ENCODE data around the gene C3orf20. TPM values are rescaled to one million over a fixed set of nuclear protein-coding genes. Genes with fewer than 3 reads are reported as not detected.

C3orf20 gene
- total RNA-seq, 1 experiment from 2014 or later: not detected

DNA sequence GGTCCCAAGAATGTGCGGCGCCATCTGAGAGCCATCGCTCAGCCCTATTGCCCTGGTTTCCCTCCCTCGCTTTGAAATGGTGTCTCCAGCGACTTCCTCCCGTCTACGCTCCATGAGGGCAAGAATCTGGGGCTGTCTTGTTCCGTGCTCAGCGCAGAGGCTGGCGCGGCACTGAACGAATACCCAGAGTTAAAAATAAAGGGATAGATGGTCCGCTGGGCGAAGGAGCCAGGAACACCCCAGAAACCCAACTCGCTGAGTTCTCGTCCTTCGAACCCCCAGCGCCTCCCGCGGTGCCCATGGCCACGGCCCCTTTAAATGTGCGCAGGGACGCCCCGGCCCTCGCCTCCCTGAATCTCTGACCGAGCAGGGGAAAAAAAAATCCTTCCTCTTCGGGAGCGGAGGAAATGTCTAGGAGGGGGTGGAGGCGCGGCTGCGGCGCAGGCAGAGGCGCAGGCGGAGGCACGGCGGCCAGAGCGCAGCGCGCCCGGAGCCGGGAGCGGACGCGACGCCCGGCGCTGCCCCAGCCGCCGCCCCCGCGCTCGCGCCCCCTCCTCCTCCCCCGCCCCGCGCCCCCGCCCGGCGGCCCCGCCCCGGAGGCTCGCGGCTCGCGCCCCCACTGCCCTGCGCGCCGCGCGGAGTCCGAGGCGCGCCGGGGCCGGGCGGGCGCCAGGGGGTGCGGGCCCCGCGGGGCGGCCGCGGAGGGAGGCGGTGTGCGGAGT, 135.3 kb downstream of the C3orf20 start:
- DNase-seq (ENCODE audit: low spot score) (peak; percentile 36), ATAC-seq (peak; percentile 50)
- peaks cover 51% of the 10 kb centered on the region for H3K27me3 Mint-ChIP-seq (ENCODE audit: low read depth)
- no peak for TF ChIP-seq SP1 (CRISPR knock-in tag; conservative IDR thresholded peaks at IDR 0.05)
- TF ChIP-seq, protein P1, sequence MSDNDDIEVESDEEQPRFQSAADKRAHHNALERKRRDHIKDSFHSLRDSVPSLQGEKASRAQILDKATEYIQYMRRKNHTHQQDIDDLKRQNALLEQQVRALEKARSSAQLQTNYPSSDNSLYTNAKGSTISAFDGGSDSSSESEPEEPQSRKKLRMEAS (CRISPR knock-in tag; IDR thresholded peaks at IDR 0.05): peak; percentile 49; the same call in 1 of the 2 replicates
- POLR2A ChIA-PET: no interaction called here
- no peaks in the 10 kb centered on the region for H3K36me3 Mint-ChIP-seq
- peaks cover 39% of the 10 kb centered on the region for H3K4me1 Mint-ChIP-seq
- H3K4me3 Mint-ChIP-seq: peak overlapping the region; percentile 80
- no peak overlapping the region for H3K27ac Mint-ChIP-seq
- H3K9me3 Mint-ChIP-seq: no peaks in the 10 kb centered on the region
- CTCF ChIA-PET: interaction anchor here (0.8 to 1.3 kb wide), 4 partner anchors 26 to 116 kb away, joined by 3 to 4 read pairs (median 3); no protein-coding TSS in a partner anchor

GRCh38 chr3:14810801-14811661, 136.1 kb downstream of the C3orf20 start:
- DNase-seq (ENCODE audit: low spot score) (peak; percentile 38), ATAC-seq (peak; percentile 56)
- Mint-ChIP-seq H3K9me3 (no peaks in the 10 kb centered on the region), H3K27ac (no peak overlapping the region), H3K27me3 (ENCODE audit: low read depth) (peaks cover 51% of the 10 kb centered on the region), H3K4me3 (peak overlapping the region; percentile 93), H3K4me1 (peaks cover 39% of the 10 kb centered on the region), H3K36me3 (no peaks in the 10 kb centered on the region)
- ChIA-PET CTCF (interaction anchor here (0.6 to 1.5 kb wide), 13 partner anchors 12 to 115 kb away, joined by 3 to 5 read pairs (median 3); no protein-coding TSS in a partner anchor), POLR2A (interaction anchor here (0.6 to 1.0 kb wide), 2 partner anchors 67 to 110 kb away, joined by 3 read pairs; no protein-coding TSS in a partner anchor)
- no peak for TF ChIP-seq TEAD1 (CRISPR knock-in tag; IDR thresholded peaks at IDR 0.05)
- TF ChIP-seq NFYB (CRISPR knock-in tag; conservative IDR thresholded peaks at IDR 0.05; ENCODE audit: low read depth): no peak
- no peak for TF ChIP-seq IRF2 (CRISPR knock-in tag; IDR thresholded peaks at IDR 0.05; ENCODE audit: borderline replicate concordance, low read depth)
- TF ChIP-seq GABPB1 (CRISPR knock-in tag; IDR thresholded peaks at IDR 0.05): no peak
- TF ChIP-seq OVOL2 (CRISPR knock-in tag; IDR thresholded peaks at IDR 0.05; ENCODE audit: borderline replicate concordance): no peak
- no peak for TF ChIP-seq NR1H2 (CRISPR knock-in tag; IDR thresholded peaks at IDR 0.05)
- no peak for TF ChIP-seq EMX1 (CRISPR knock-in tag; IDR thresholded peaks at IDR 0.05)
- no peak for TF ChIP-seq ZBTB43 (CRISPR knock-in tag; IDR thresholded peaks at IDR 0.05)
- no peak for TF ChIP-seq ZNF219 (CRISPR knock-in tag; IDR thresholded peaks at IDR 0.05; ENCODE audit: borderline replicate concordance)
- TF ChIP-seq AR (CRISPR knock-in tag; IDR thresholded peaks at IDR 0.05): no peak
- TF ChIP-seq ZNF671 (CRISPR knock-in tag; IDR thresholded peaks at IDR 0.05): no peak
- no peak for TF ChIP-seq ZNF121 (CRISPR knock-in tag; IDR thresholded peaks at IDR 0.05)
- TF ChIP-seq, protein P2, sequence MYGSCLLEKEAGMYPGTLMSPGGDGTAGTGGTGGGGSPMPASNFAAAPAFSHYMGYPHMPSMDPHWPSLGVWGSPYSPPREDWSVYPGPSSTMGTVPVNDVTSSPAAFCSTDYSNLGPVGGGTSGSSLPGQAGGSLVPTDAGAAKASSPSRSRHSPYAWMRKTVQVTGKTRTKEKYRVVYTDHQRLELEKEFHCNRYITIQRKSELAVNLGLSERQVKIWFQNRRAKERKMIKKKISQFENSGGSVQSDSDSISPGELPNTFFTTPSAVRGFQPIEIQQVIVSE (CRISPR knock-in tag; IDR thresholded peaks at IDR 0.05; ENCODE audit: borderline replicate concordance): no peak
- TF ChIP-seq KAT7 (CRISPR knock-in tag; IDR thresholded peaks at IDR 0.05; ENCODE audit: borderline replicate concordance): 0 out of 2 replicates have a peak, but pooled peaks have one; percentile 5
- TF ChIP-seq, protein P3, sequence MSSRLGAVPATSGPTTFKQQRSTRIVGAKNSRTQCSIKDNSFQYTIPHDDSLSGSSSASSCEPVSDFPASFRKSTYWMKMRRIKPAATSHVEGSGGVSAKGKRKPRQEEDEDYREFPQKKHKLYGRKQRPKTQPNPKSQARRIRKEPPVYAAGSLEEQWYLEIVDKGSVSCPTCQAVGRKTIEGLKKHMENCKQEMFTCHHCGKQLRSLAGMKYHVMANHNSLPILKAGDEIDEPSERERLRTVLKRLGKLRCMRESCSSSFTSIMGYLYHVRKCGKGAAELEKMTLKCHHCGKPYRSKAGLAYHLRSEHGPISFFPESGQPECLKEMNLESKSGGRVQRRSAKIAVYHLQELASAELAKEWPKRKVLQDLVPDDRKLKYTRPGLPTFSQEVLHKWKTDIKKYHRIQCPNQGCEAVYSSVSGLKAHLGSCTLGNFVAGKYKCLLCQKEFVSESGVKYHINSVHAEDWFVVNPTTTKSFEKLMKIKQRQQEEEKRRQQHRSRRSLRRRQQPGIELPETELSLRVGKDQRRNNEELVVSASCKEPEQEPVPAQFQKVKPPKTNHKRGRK (CRISPR knock-in tag; IDR thresholded peaks at IDR 0.05; ENCODE audit: borderline replicate concordance): no peak
- TF ChIP-seq GRHL2 (CRISPR knock-in tag; IDR thresholded peaks at IDR 0.05; ENCODE audit: insufficient replicate concordance, severe bottlenecking): no peak
- no peak for TF ChIP-seq ZNF396 (CRISPR knock-in tag; IDR thresholded peaks at IDR 0.05; ENCODE audit: borderline replicate concordance)
- TF ChIP-seq, protein P4, sequence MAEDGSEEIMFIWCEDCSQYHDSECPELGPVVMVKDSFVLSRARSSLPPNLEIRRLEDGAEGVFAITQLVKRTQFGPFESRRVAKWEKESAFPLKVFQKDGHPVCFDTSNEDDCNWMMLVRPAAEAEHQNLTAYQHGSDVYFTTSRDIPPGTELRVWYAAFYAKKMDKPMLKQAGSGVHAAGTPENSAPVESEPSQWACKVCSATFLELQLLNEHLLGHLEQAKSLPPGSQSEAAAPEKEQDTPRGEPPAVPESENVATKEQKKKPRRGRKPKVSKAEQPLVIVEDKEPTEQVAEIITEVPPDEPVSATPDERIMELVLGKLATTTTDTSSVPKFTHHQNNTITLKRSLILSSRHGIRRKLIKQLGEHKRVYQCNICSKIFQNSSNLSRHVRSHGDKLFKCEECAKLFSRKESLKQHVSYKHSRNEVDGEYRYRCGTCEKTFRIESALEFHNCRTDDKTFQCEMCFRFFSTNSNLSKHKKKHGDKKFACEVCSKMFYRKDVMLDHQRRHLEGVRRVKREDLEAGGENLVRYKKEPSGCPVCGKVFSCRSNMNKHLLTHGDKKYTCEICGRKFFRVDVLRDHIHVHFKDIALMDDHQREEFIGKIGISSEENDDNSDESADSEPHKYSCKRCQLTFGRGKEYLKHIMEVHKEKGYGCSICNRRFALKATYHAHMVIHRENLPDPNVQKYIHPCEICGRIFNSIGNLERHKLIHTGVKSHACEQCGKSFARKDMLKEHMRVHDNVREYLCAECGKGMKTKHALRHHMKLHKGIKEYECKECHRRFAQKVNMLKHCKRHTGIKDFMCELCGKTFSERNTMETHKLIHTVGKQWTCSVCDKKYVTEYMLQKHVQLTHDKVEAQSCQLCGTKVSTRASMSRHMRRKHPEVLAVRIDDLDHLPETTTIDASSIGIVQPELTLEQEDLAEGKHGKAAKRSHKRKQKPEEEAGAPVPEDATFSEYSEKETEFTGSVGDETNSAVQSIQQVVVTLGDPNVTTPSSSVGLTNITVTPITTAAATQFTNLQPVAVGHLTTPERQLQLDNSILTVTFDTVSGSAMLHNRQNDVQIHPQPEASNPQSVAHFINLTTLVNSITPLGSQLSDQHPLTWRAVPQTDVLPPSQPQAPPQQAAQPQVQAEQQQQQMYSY (CRISPR knock-in tag; IDR thresholded peaks at IDR 0.05): peak; percentile 64; the same call in 1 of the 2 replicates

All from WTC11 (cell line).